ENCODE measurements around the gene FBXL15. TPM values are rescaled to one million over a fixed set of nuclear protein-coding genes. Genes with fewer than 3 reads are reported as not detected.

The FBXL15 gene
- total and polyA plus RNA-seq, 9 of the 15 experiments (the other 6 are each of a cell fraction or from before 2014, with no cell fraction given) = 0.08 to 25.9 (median 3.5) TPM

DNA sequence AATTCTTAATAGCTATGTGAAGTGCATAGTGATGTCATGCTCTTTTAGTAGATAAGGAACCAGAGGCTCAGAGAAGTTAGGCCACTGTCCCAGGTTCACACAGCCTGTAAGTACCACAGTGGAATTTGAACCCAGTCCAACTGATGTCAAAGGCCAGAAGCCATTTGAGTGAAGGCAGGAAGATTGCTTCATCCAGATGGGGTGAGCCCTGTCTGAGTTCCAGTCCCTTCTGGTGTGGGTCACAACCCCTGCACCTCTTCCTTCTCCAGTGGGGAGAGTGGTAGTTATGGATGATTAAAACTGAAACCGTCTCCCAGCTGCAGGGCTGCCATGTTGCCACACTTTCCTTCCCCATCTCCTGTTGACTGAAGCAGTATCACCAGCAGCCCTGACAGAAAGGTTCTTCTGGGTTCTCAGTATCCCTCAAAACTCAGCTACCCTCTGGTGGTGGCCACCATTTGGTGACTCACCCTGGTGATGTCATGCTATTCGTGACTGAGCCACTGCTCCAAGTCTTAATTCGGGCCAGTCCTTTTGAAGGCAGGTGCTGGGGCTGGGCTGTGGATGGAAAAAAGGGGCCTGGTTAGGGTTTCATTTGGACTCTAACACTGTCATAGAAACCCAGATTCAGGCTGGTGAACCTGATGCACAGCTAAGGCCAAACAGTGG, 32.2 kb downstream of the FBXL15 start:
- no peak overlapping the region for H2AFZ ChIP-seq (ENCODE audit: low read depth, low read length)
- H3K4me1 ChIP-seq (replicated peaks in 1 of 2; ENCODE audit: control insufficient read depth in 2 of 2, insufficient read depth in 2 of 2, low read length in 2 of 2) = peaks cover 41 to 42% of the 10 kb centered on the region in 2 experiments
- peaks cover 43% of the 10 kb centered on the region for H3K79me2 ChIP-seq (ENCODE audit: control insufficient read depth, insufficient read depth, low read length)
- H4K20me1 ChIP-seq (replicated peaks; ENCODE audit: control insufficient read depth, insufficient read depth, low read length) = no peaks in the 10 kb centered on the region
- CTCF ChIA-PET (ENCODE audit: low intra/inter-chr PET ratio) = no interaction called here
- in situ Hi-C loops (cut with MboI) (no loop called here), intact Hi-C loops (cut with micrococcal nuclease) (no loop called here)
- H3K27me3 ChIP-seq (ENCODE audit: control insufficient read depth in 2 of 2, insufficient read depth in 2 of 2, low read length in 2 of 2) = no peaks in the 10 kb centered on the region
- peak overlapping the region; percentile 44; the same call in 1 of the 2 replicates for H3K4me2 ChIP-seq (ENCODE audit: insufficient read depth, low read length)
- DNase-seq (ENCODE audit: extremely low read depth in 1 of 4, low spot score in 3 of 4) = peak in 3 of 4 experiments; percentile 36 to 70 (median 43)
- FAIRE-seq = peak; percentile 11
- H3K36me3 ChIP-seq (ENCODE audit: control insufficient read depth, insufficient read depth, low read length) = peaks cover 44% of the 10 kb centered on the region; the same call in 2 of the 3 replicates
- no peak overlapping the region for H3K4me3 ChIP-seq
- no TSS peak for BruUV-seq (replicated peaks)
- no peaks in the 10 kb centered on the region for H3K9me3 ChIP-seq (replicated peaks; ENCODE audit: control insufficient read depth, insufficient read depth, low read depth, low read length)
- POLR2A ChIA-PET = interaction anchor here (0.6 to 3.3 kb wide), 7 partner anchors 9 to 142 kb away, joined by 3 to 24 read pairs (median 3); partner anchors contain the start of gene CUEDC2
- peak overlapping the region in 1 of 2 experiments; percentile 20; a peak in 1 of 4 replicates for H3K9ac ChIP-seq (ENCODE audit: insufficient read depth in 1 of 2, low read depth in 2 of 2, low read length in 2 of 2)
- no peaks in the 10 kb centered on the region for H3K9me1 ChIP-seq (ENCODE audit: control insufficient read depth, insufficient read depth, low read length)
- H3K27ac ChIP-seq (ENCODE audit: extremely low read depth, low read depth, low read length) = peak overlapping the region; percentile 70; the same call in 2 of the 3 replicates
- 34% methylated on average over 3 of the region's 3 CpGs for WGBS (ENCODE audit: insufficient coverage, low coverage, missing lambda C conversion rate)
- peak; percentile 20; the same call in 2 of the 3 replicates for ATAC-seq
- no peak for TF ChIP-seq ATF1 (CRISPR knock-in tag; IDR thresholded peaks at IDR 0.05)
- peak; percentile 46 for TF ChIP-seq ATF1 (tag; IDR thresholded peaks at IDR 0.05)
- peak; percentile 41; the same call in 1 of the 2 replicates for TF ChIP-seq NFIC (IDR thresholded peaks at IDR 0.05)
- TF ChIP-seq, protein P1, sequence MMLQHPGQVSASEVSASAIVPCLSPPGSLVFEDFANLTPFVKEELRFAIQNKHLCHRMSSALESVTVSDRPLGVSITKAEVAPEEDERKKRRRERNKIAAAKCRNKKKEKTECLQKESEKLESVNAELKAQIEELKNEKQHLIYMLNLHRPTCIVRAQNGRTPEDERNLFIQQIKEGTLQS (IDR thresholded peaks at IDR 0.05) = peak; percentile 99
- TF ChIP-seq, protein P1 (CRISPR knock-in tag; conservative IDR thresholded peaks at IDR 0.05) = peak; percentile 89
- TF ChIP-seq HDAC1 (IDR thresholded peaks at IDR 0.05) = no peak
- 0 out of 4 replicates have a peak, but pooled peaks of 1 of the 2 experiments have one; percentile 6 for TF ChIP-seq RCOR1 (IDR thresholded peaks at IDR 0.05; ENCODE audit: borderline replicate concordance in 1 of 2, low read depth in 2 of 2, low read length in 2 of 2)
- TF ChIP-seq ADNP (tag; IDR thresholded peaks at IDR 0.05) = 0 out of 2 replicates have a peak, but pooled peaks have one; percentile 24
- peak; percentile 51 to 53; a peak in 3 of 4 replicates for TF ChIP-seq KDM1A (IDR thresholded peaks at IDR 0.05)
- TF ChIP-seq, protein P2, sequence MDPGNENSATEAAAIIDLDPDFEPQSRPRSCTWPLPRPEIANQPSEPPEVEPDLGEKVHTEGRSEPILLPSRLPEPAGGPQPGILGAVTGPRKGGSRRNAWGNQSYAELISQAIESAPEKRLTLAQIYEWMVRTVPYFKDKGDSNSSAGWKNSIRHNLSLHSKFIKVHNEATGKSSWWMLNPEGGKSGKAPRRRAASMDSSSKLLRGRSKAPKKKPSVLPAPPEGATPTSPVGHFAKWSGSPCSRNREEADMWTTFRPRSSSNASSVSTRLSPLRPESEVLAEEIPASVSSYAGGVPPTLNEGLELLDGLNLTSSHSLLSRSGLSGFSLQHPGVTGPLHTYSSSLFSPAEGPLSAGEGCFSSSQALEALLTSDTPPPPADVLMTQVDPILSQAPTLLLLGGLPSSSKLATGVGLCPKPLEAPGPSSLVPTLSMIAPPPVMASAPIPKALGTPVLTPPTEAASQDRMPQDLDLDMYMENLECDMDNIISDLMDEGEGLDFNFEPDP (CRISPR knock-in tag; IDR thresholded peaks at IDR 0.05) = no peak
- TF ChIP-seq TCF7L2 (IDR thresholded peaks at IDR 0.05; ENCODE audit: low read depth, low read length) = no peak
- peak; percentile 90 for TF ChIP-seq FOSL1 (tag; conservative IDR thresholded peaks at IDR 0.05)
- TF ChIP-seq ATF7 (IDR thresholded peaks at IDR 0.05) = peak; percentile 94; the same call in 1 of the 2 replicates
- no peak for TF ChIP-seq TFAM (CRISPR knock-in tag; conservative IDR thresholded peaks at IDR 0.05)
- TF ChIP-seq, protein P3, sequence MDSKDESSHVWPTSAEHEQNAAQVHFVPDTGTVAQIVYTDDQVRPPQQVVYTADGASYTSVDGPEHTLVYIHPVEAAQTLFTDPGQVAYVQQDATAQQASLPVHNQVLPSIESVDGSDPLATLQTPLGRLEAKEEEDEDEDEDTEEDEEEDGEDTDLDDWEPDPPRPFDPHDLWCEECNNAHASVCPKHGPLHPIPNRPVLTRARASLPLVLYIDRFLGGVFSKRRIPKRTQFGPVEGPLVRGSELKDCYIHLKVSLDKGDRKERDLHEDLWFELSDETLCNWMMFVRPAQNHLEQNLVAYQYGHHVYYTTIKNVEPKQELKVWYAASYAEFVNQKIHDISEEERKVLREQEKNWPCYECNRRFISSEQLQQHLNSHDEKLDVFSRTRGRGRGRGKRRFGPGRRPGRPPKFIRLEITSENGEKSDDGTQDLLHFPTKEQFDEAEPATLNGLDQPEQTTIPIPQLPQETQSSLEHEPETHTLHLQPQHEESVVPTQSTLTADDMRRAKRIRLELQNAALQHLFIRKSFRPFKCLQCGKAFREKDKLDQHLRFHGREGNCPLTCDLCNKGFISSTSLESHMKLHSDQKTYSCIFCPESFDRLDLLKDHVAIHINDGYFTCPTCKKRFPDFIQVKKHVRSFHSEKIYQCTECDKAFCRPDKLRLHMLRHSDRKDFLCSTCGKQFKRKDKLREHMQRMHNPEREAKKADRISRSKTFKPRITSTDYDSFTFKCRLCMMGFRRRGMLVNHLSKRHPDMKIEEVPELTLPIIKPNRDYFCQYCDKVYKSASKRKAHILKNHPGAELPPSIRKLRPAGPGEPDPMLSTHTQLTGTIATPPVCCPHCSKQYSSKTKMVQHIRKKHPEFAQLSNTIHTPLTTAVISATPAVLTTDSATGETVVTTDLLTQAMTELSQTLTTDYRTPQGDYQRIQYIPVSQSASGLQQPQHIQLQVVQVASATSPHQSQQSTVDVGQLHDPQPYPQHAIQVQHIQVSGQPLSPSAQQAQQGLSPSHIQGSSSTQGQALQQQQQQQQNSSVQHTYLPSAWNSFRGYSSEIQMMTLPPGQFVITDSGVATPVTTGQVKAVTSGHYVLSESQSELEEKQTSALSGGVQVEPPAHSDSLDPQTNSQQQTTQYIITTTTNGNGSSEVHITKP (IDR thresholded peaks at IDR 0.05; ENCODE audit: partially characterized antibody) = peak; percentile 73
- TF ChIP-seq DDX20 (tag; IDR thresholded peaks at IDR 0.05; ENCODE audit: low read depth) = no peak
